CD4-positive, alpha-beta T cell treated with Interleukin-4 for 1 hour (primary cell): Measurements from ENCODE around the gene B4GALNT3.

Experiments
- DNase-seq, 2 donors: peaks; one replicate each; pipeline ENCODE4 v3.0.0-alpha.2; 2020 to 2022

Gene B4GALNT3

GRCh38 chr12:468671-469389 lies 9.1 kb downstream of the B4GALNT3 start:
- DNase-seq, result no peak

- DNase-seq, result no peak
Measured at GRCh38 chr12:470133-470532, 10.4 kb downstream of the B4GALNT3 start.

GRCh38 chr12:473198-473597 lies 13.5 kb downstream of the B4GALNT3 start:
- DNase-seq, result no peak

GRCh38 chr12:473863-474577 lies 14.3 kb downstream of the B4GALNT3 start:
- DNase-seq, result no peak

GRCh38 chr12:475286-475685 lies 15.5 kb downstream of the B4GALNT3 start:
- DNase-seq, result no peak

GRCh38 chr12:479161-479560 lies 19.4 kb downstream of the B4GALNT3 start:
- DNase-seq, result no peak

- no peak for DNase-seq
Measured at GRCh38 chr12:480831-481816, 21.4 kb downstream of the B4GALNT3 start.

GRCh38 chr12:482061-482460 lies 22.3 kb downstream of the B4GALNT3 start:
- no peak for DNase-seq

GRCh38 chr12:484096-484495 lies 24.4 kb downstream of the B4GALNT3 start:
- DNase-seq, result no peak

- DNase-seq, result no peak
Measured at GRCh38 chr12:490260-490659, 30.5 kb downstream of the B4GALNT3 start.

GRCh38 chr12:495466-495865 lies 35.7 kb downstream of the B4GALNT3 start:
- DNase-seq, result no peak

GRCh38 chr12:496736-497135 lies 37.0 kb downstream of the B4GALNT3 start:
- no peak for DNase-seq

GRCh38 chr12:497501-498160 lies 37.9 kb downstream of the B4GALNT3 start:
- no peak for DNase-seq

GRCh38 chr12:499837-500458 lies 40.2 kb downstream of the B4GALNT3 start:
- DNase-seq, result no peak

GRCh38 chr12:501722-502447 lies 42.1 kb downstream of the B4GALNT3 start:
- no peak for DNase-seq

- DNase-seq, result no peak
Measured at GRCh38 chr12:503111-503761, 43.5 kb downstream of the B4GALNT3 start.

- DNase-seq, result no peak
Measured at GRCh38 chr12:505221-505620, 45.5 kb downstream of the B4GALNT3 start.

GRCh38 chr12:507391-507796 lies 47.7 kb downstream of the B4GALNT3 start:
- DNase-seq, result no peak

- no peak for DNase-seq
Measured at GRCh38 chr12:508145-508544, 48.4 kb downstream of the B4GALNT3 start.

- DNase-seq, result no peak
Measured at GRCh38 chr12:508795-509194, 49.1 kb downstream of the B4GALNT3 start.

GRCh38 chr12:509500-509899 lies 49.8 kb downstream of the B4GALNT3 start:
- no peak for DNase-seq
